Heart right ventricle (tissue), 16 donors: Measurements from ENCODE around the gene ACBD7. TPM values are rescaled to one million over a fixed set of nuclear protein-coding genes. Genes with fewer than 3 reads are reported as not detected.

Experiments
- ATAC-seq, 8 donors: fragments of 200-7000 bp; cut with Tn5 transposase; one replicate each; pipeline ENCODE4 v1.9.1; 2020; ENCODE audit warnings: mild to moderate bottlenecking in 8 of 8, moderate library complexity in 8 of 8, moderate number of reproducible peaks in 1 of 8
- DNase-seq, 2 donors: peaks; one replicate each; pipeline ENCODE4 v3.0.0-alpha.2; 2020
- H3K27ac ChIP-seq, 10 donors: fragments of 200-600 bp; sonication (generic) in 2 of 10; one replicate each; pipeline versions ENCODE4 v1.5.0 to v1.8.0; 2020 to 2022; ENCODE audit warnings: mild to moderate bottlenecking in 3 of 10
- H3K27me3 ChIP-seq, 7 donors: fragments of 200-600 bp; one replicate each; pipeline ENCODE4 v1.8.0; 2021 to 2022; ENCODE audit warnings: mild to moderate bottlenecking in 2 of 7
- H3K36me3 ChIP-seq, 9 donors: fragments of 200-600 bp; sonication (generic) in 1 of 9; one replicate each; pipeline versions ENCODE4 v1.5.0 to v1.8.0; 2020 to 2022; ENCODE audit warnings: mild to moderate bottlenecking in 2 of 9
- H3K4me1 ChIP-seq, 9 donors: fragments of 200-600 bp; sonication (generic) in 1 of 9; one replicate each; pipeline versions ENCODE4 v1.5.0 to v1.8.0; 2020 to 2022; ENCODE audit warnings: mild to moderate bottlenecking in 4 of 9
- H3K4me3 ChIP-seq, 10 donors: fragments of 200-600 bp; sonication (generic) in 2 of 10; one replicate each; pipeline versions ENCODE4 v1.5.0 to v1.8.0; 2020 to 2022; ENCODE audit warnings: mild to moderate bottlenecking in 7 of 10, moderate library complexity in 2 of 10
- H3K9me3 ChIP-seq, 11 donors: fragments of 200-600 bp in 10 of 11; sonication (generic) in 2 of 11; one replicate each; pipeline versions ENCODE4 v1.5.0 to v1.8.0; 2013 to 2022; ENCODE audit warnings: mild to moderate bottlenecking in 2 of 11, control low read depth in 1 of 11, moderate library complexity in 1 of 11
- CTCF ChIP-seq, 9 donors: fragments of 200-600 bp; sonication (generic) in 2 of 9; IDR thresholded peaks; one replicate each; pipeline versions ENCODE4 v1.5.0 to v1.8.0; 2021 to 2022; ENCODE audit warnings: antibody characterized with exemption in 9 of 9, mild to moderate bottlenecking in 5 of 9, moderate library complexity in 1 of 9
- WGBS, 2 donors: extraction: QIAGEN DNeasy Blood & Tissue Kit; methylation state at CpG; one replicate each; pipeline ENCODE4 v1.1.7; 2013; ENCODE audit warnings: inconsistent platforms in 1 of 2; 5-methylcytosine and 5-hydroxymethylcytosine counted together
- intact Hi-C, 10 donors: fragments of 100-400 bp; cut with DNase I; formaldehyde crosslinking; loops; one replicate each; pipeline versions ENCODE4 v1.11.1 to v1.14.2; 2022
- polyA plus RNA-seq, 2 donors: library from polyadenylated mRNA; stranded (reverse); fragments of 200-250 nt; gene quantifications; one replicate each; pipeline ENCODE4 v1.2.3, GENCODE V29; 2013
- total RNA-seq, 10 donors: library from RNA; stranded (reverse); fragmentation: NEBNext Ultra II Directional in 3 of 10; extraction: Animal tissue kit (Norgen Biotek cat#: 25700) in 3 of 10; gene quantifications; one replicate each; pipeline versions ENCODE4 v1.2.1 to v1.2.4, GENCODE V29; 2021 to 2023
- donor health status: Arrhythmogenic right ventricular cardiomyopathy.
- donor health status: ischemic (EF 13 %, LVEDD 7.1; RV severe dilation, severe dysfunction).
- donor health status: healthy with polysubstance abuse.
- donor health status: DM: no; HTN: yes; CAD: no.
- donor health status: DM: no; HTN: no; CAD: no.
- donor health status: ischemic (EF 25% LVEDD 6.9; RV normal size, moderate dysfunction).
- donor health status: ischemic (EF 25% LVEDD 5.7; RV mildly dilated, moderate dysfunction).
- donor health status: healthy.
- donor health status: DM: yes; HTN: yes; CAD: no.
- donor health status: Ischemic cardiomyopathy.
- donor health status: ischemic (EF 35%, LVEDD 5.7; RV mildly dilated, moderate dysfunction).
- donor health status: nonischemic (EF 11% LVEDD 7.7; RV severe dilation, severe dysfunction).
- donor health status: DM: yes; HTN: yes; CAD: no.
- donor health status: PGD.
- donor health status: ischemic (EF 29% LVEDD 5.4; RV normal size, mild dysfunction).
- donor health status: nonischemic (EF 23%, LVEDD 6.1; RV moderate dilation, normal function).

ACBD7 gene
- total and polyA plus RNA-seq, 12 donors, result 0.03 to 0.23 TPM; not detected in 10

GRCh38 chr10:15106352-15107013 lies 17.9 kb upstream of the ACBD7 start:
- Histone ChIP-seq H3K4me1 (peaks cover 0 to 7% (median 0%) of the 10 kb centered on the region in 9 donors), H3K27ac (no peak overlapping the region), H3K9me3 (no peaks in the 10 kb centered on the region), H3K27me3 (no peaks in the 10 kb centered on the region), H3K36me3 (peaks cover 0 to 94% (median 36%) of the 10 kb centered on the region in 9 donors), H3K4me3 (no peak overlapping the region)
- TF ChIP-seq CTCF (IDR thresholded peaks at IDR 0.05), result peak; percentile 64 to 92 (median 86)
- 50 to 51% methylated on average over 8 of the region's 8 CpGs for WGBS, 2 donors
- intact Hi-C loops, result loop anchor here in 5 of 10 donors (5.0 to 10.0 kb wide), 7 partner anchors 58 to 612 kb away; partner anchors contain the start of genes NMT2 (in 1 of the 5) and SUV39H2 (in 1 of the 5)
- ATAC-seq, result peak; percentile 51 to 95 (median 83)
- peak; percentile 54 to 64 for DNase-seq

- intact Hi-C loops, result loop anchor here in 4 of 10 donors (10.0 kb wide), 5 partner anchors 61 to 609 kb away; partner anchors contain the start of genes NMT2 (in 1 of the 4) and SUV39H2 (in 1 of the 4)
- Histone ChIP-seq H3K4me1 (peaks cover 0 to 25% (median 10%) of the 10 kb centered on the region in 9 donors), H3K4me3 (no peak overlapping the region), H3K36me3 (peaks cover 0 to 85% (median 20%) of the 10 kb centered on the region in 9 donors), H3K27me3 (no peaks in the 10 kb centered on the region), H3K27ac (no peak overlapping the region), H3K9me3 (no peaks in the 10 kb centered on the region)
- ATAC-seq (no peak), DNase-seq (no peak)
- WGBS, 2 donors, result 89 to 91% methylated on average over 9 of the region's 9 CpGs
- no peak for TF ChIP-seq CTCF (IDR thresholded peaks at IDR 0.05)
These were observed 14.9 kb upstream of the ACBD7 start for GRCh38 chr10:15103513-15103912.

- TF ChIP-seq CTCF (IDR thresholded peaks at IDR 0.05), result no peak
- peaks cover 5 to 33% (median 26%) of the 10 kb centered on the region in 9 donors for H3K4me1 ChIP-seq
- 87 to 88% methylated on average over 4 of the region's 4 CpGs for WGBS, 2 donors
- no peak overlapping the region for H3K27ac ChIP-seq
- H3K27me3 ChIP-seq, result no peaks in the 10 kb centered on the region
- ATAC-seq, result no peak
- no peak overlapping the region for H3K4me3 ChIP-seq
- H3K36me3 ChIP-seq, result peaks cover 0 to 57% (median 14%) of the 10 kb centered on the region in 9 donors
- H3K9me3 ChIP-seq, result no peaks in the 10 kb centered on the region
- no peak for DNase-seq
- intact Hi-C loops, result loop anchor here in 8 of 10 donors (5.0 to 10.0 kb wide), 11 partner anchors 65 to 605 kb away; partner anchors contain the start of genes DCLRE1C (in 4 of the 8), MEIG1 (in 4 of the 8), NMT2 (in 2 of the 8) and SUV39H2 (in 2 of the 8)
These were observed 11.3 kb upstream of the ACBD7 start for GRCh38 chr10:15099886-15100285.

GRCh38 chr10:15097011-15097812 lies 8.6 kb upstream of the ACBD7 start, which contains the start of gene RPP38:
TSS of gene RPP38 (plus strand) at chr10:15097355. CDS start at chr10:15103315, 5,960 bp downstream.
- peaks cover 5 to 33% (median 26%) of the 10 kb centered on the region in 9 donors for H3K4me1 ChIP-seq
- no peak for TF ChIP-seq CTCF (IDR thresholded peaks at IDR 0.05)
- peak within 1 kb of the TSS; percentile 90 to 99 (median 95) for H3K27ac ChIP-seq
- ATAC-seq, result peak; percentile 97 to 99 (median 98)
- peaks cover 0 to 31% (median 0%) of the 10 kb centered on the region in 9 donors for H3K36me3 ChIP-seq
- H3K4me3 ChIP-seq, result peak within 1 kb of the TSS; percentile 66 to 99 (median 87)
- intact Hi-C loops, result loop anchor here in 8 of 10 donors (2.0 to 10.0 kb wide), 8 partner anchors 70 to 562 kb away; partner anchors contain the start of genes MEIG1 (in 5 of the 8), DCLRE1C (in 4 of the 8), CDNF (in 1 of the 8) and HSPA14 (in 1 of the 8)
- DNase-seq, result peak; percentile 97 to 98
- no peaks in the 10 kb centered on the region for H3K9me3 ChIP-seq
- no peaks in the 10 kb centered on the region for H3K27me3 ChIP-seq
- WGBS, 2 donors, result 0% methylated on average over 77 to 84 of the region's 84 CpGs
